Transverse colon (tissue), 3 donors: ENCODE data around the gene BTG4.

Source experiments
- EP300 ChIP-seq: sonication (generic); formaldehyde crosslinking; IDR thresholded peaks from one replicate; pipeline ENCODE4 v1.6.1; 2017; ENCODE audit warnings: antibody characterized with exemption, low read depth
- TF ChIP-seq, protein P1 (sequence below), 5 experiments: fragments of 200-600 bp in 3 of 5; fragments of 450-650 bp in 2 of 5; sonication (generic) in 3 of 5; IDR thresholded peaks; 1 replicate in 2 of 5; 2 replicates in 3 of 5; pipeline ENCODE4 v1.5.1; 2016 to 2017; ENCODE audit warnings: antibody characterized with exemption in 5 of 5, inconsistent platforms in 3 of 5, mild to moderate bottlenecking in 2 of 5, moderate library complexity in 1 of 5

- TF ChIP-seq, protein P1, sequence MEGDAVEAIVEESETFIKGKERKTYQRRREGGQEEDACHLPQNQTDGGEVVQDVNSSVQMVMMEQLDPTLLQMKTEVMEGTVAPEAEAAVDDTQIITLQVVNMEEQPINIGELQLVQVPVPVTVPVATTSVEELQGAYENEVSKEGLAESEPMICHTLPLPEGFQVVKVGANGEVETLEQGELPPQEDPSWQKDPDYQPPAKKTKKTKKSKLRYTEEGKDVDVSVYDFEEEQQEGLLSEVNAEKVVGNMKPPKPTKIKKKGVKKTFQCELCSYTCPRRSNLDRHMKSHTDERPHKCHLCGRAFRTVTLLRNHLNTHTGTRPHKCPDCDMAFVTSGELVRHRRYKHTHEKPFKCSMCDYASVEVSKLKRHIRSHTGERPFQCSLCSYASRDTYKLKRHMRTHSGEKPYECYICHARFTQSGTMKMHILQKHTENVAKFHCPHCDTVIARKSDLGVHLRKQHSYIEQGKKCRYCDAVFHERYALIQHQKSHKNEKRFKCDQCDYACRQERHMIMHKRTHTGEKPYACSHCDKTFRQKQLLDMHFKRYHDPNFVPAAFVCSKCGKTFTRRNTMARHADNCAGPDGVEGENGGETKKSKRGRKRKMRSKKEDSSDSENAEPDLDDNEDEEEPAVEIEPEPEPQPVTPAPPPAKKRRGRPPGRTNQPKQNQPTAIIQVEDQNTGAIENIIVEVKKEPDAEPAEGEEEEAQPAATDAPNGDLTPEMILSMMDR (IDR thresholded peaks at IDR 0.05), result no peak
- TF ChIP-seq EP300, result no peak
Observed at GRCh38 chr11:111456859-111457730, 55.1 kb downstream of the BTG4 start.
